ENCODE results near the gene ESPNL.

DNA sequence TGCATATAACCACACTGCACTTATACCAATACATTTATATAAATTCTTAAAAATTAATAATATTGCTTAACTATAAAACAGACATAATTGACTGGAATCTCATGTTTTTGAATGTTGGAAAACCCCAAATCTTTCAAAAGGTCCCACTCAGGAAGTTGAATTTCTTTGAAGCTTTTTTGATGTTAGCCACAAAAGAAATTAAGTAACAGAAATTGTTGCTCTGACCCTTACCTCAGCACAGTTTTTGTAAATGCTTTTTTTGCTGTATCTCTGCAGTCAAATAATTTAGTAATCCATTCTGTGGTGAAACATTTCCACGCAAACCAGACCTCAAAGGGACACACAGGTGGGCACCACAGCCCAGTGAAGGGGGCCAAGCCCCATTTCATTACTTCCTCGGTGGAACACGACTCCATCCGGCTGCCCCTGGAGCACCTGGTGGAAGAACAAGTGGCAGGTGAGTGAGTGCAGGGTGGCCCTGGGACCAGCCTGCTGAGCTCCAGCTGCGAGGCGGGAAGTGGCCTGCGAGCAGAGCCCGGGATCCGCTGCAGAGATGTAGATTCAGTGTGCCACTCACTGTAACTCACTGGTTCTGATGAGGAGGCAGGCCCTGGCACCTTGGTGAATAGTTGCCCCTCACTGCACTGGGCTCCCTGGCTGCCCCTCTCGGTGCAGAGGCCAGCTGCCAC is 31.0 kb upstream of the ESPNL start:
- TF ChIP-seq, protein P1, sequence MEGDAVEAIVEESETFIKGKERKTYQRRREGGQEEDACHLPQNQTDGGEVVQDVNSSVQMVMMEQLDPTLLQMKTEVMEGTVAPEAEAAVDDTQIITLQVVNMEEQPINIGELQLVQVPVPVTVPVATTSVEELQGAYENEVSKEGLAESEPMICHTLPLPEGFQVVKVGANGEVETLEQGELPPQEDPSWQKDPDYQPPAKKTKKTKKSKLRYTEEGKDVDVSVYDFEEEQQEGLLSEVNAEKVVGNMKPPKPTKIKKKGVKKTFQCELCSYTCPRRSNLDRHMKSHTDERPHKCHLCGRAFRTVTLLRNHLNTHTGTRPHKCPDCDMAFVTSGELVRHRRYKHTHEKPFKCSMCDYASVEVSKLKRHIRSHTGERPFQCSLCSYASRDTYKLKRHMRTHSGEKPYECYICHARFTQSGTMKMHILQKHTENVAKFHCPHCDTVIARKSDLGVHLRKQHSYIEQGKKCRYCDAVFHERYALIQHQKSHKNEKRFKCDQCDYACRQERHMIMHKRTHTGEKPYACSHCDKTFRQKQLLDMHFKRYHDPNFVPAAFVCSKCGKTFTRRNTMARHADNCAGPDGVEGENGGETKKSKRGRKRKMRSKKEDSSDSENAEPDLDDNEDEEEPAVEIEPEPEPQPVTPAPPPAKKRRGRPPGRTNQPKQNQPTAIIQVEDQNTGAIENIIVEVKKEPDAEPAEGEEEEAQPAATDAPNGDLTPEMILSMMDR (conservative IDR thresholded peaks at IDR 0.05; ENCODE audit: low read length), result no peak
- no peak for TF ChIP-seq EZH2phosphoT487 (IDR thresholded peaks at IDR 0.05; ENCODE audit: borderline replicate concordance)
